Caki2 (cell line): ENCODE measurements around the gene DVL1. TPM values are rescaled to one million over a fixed set of nuclear protein-coding genes. Genes with fewer than 3 reads are reported as not detected.
A peak's percentile ranks its signal among the peaks of the same experiment; 100 is the strongest.
"Not testable (repeated sequence)": the region's sequence is repeated elsewhere in the genome, so short reads cannot be mapped to it uniquely, and the experiment has no call there.

Experiments
- DNase-seq: peaks from one replicate; pipeline ENCODE4 v3.0.0-alpha.2; 2015; ENCODE audit warnings: low read depth
- in situ Hi-C: cut with HindIII; loops from 2 replicates; pipeline ENCODE4 v1.10.0; 2016; ENCODE audit warnings: low sequenced_read_pairs, low pct_unique_long_range_greater_than_20kb, mixed read lengths
- total RNA-seq: library from RNA; depleted of rRNA; stranded (reverse); fragments of >200 nt; shearing (Covaris generic); gene quantifications from 2 replicates; pipeline ENCODE4 v1.2.3, GENCODE V29; 2014; ENCODE audit warnings: low replicate concordance; rRNA removed

Gene DVL1
- 84.9 and 103 TPM in 2 replicates for total RNA-seq

- peak; percentile 41 for DNase-seq
- in situ Hi-C loops, result no loop called here
Observed at GRCh38 chr1:1349256-1350012, at the start of gene DVL1. Gene DVL1, minus strand, starts transcription at chr1:1349418. Its CDS starts 353 bp downstream, at chr1:1349065.

DNA sequence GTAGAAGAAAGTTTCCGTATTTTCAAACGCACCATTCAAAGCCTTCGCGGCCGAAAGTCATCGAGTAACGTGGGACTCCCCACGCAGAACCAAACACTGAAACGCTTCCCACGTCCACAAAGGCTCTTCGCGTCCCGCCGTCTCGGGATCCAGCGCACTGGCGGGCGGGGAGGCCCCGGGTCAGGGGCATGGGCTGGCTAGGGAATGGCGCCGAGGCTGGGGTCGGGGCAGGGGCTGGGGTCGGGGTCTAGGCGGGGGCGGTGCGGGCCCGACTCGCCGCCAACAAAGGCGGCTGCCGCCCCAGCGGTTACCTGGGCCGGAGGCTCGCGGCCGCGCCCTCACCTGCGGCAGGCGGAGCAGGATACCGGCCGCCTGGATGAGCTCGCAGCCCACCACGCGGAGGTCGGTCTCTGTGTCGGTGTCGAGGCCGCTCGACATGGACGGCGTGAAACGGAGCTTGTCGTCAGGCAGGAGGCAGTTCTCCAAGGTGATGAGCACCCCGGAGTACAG is 49.5 kb upstream of the DVL1 start:
- DNase-seq, result no peak
- in situ Hi-C loops, result no loop called here

GRCh38 chr1:1397839-1398523 is 48.8 kb upstream of the DVL1 start:
- in situ Hi-C loops, result no loop called here

GRCh38 chr1:1395166-1395565 is 45.9 kb upstream of the DVL1 start:
- in situ Hi-C loops, result no loop called here
- DNase-seq, result no peak

More at GRCh38 chr1:1397839-1398523, 48.8 kb upstream of the DVL1 start:
- no peak for DNase-seq

- in situ Hi-C loops, result no loop called here
Observed at GRCh38 chr1:1394116-1394515, 44.9 kb upstream of the DVL1 start.

GRCh38 chr1:1393428-1393827 is 44.2 kb upstream of the DVL1 start:
- in situ Hi-C loops, result no loop called here
- no peak for DNase-seq

More at GRCh38 chr1:1394116-1394515, 44.9 kb upstream of the DVL1 start:
- no peak for DNase-seq

- in situ Hi-C loops, result no loop called here
Observed at GRCh38 chr1:1393014-1393413, 43.8 kb upstream of the DVL1 start.

GRCh38 chr1:1391225-1391624 is 42.0 kb upstream of the DVL1 start:
- in situ Hi-C loops, result no loop called here

More at GRCh38 chr1:1393014-1393413, 43.8 kb upstream of the DVL1 start:
- DNase-seq, result no peak

DNA sequence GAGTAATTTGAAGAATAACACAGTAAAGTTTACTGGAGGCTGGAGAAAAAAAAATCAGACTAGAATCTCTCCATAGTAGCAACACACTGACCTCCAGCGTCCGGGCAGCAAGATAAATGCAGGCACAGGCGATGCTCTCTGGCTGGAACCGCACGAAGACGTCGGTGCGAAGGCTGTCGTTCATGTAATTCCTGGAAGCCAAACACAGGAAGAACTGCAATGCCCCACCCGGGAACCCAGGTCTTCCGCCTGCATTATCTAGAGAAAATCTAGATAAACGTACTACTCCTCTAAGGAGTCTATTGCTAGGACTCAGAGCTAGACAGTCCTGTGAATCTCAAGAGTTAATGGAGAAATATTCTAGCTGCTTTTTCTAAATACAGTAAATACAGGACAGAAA is 41.5 kb upstream of the DVL1 start:
- in situ Hi-C loops, result no loop called here
- DNase-seq, result no peak

More at GRCh38 chr1:1391225-1391624, 42.0 kb upstream of the DVL1 start:
- DNase-seq, result no peak

- in situ Hi-C loops, result no loop called here
- no peak for DNase-seq
Observed at GRCh38 chr1:1388078-1388472, 38.9 kb upstream of the DVL1 start.

- in situ Hi-C loops, result no loop called here
Observed at GRCh38 chr1:1387098-1388077, 38.2 kb upstream of the DVL1 start.

DNA sequence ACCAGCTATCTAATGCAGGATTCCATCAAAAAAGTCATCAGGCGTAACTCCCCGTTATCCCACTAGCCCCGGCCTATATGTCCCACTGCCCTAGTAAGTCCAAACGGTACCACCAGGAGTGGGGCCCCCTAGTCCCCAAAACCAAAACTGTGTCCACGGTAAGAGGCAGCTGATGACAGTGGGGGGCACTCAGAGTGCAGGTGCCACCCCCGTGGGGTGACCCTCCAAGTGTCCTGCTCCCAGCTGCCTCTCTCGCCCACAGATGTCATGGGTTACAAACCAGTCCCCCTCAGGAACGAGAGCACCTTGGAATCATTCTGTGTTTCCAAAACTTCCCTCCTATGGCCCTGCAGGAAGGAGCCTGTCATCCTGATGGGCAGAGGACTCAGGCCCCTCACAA is 36.7 kb upstream of the DVL1 start:
- in situ Hi-C loops, result no loop called here
- no peak for DNase-seq

More at GRCh38 chr1:1387098-1388077, 38.2 kb upstream of the DVL1 start:
- DNase-seq, result no peak

DNA sequence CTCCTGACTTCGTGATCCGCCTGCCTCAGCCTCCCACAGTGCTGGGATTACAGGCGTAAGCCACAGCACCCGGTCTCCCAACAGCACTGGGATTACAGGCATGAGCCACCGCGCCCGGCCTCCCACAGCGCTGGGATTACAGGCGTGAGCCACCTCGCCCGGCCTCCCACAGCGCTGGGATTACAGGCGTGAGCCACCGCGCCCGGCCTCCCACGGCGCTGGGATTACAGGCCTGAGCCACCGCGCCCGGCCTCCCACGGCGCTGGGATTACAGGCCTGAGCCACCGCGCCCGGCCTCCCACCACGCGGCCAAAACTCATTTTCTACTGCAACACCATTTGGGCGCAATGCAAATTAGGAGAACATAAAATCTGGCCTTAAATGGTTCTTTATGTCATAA is 36.1 kb upstream of the DVL1 start:
- in situ Hi-C loops, DNase-seq: not testable (repeated sequence)

- DNase-seq, result no peak
- in situ Hi-C loops, result no loop called here
Observed at GRCh38 chr1:1381294-1381693, 32.1 kb upstream of the DVL1 start.

GRCh38 chr1:1380860-1381259 is 31.6 kb upstream of the DVL1 start:
- no peak for DNase-seq
- in situ Hi-C loops, result no loop called here

DNA sequence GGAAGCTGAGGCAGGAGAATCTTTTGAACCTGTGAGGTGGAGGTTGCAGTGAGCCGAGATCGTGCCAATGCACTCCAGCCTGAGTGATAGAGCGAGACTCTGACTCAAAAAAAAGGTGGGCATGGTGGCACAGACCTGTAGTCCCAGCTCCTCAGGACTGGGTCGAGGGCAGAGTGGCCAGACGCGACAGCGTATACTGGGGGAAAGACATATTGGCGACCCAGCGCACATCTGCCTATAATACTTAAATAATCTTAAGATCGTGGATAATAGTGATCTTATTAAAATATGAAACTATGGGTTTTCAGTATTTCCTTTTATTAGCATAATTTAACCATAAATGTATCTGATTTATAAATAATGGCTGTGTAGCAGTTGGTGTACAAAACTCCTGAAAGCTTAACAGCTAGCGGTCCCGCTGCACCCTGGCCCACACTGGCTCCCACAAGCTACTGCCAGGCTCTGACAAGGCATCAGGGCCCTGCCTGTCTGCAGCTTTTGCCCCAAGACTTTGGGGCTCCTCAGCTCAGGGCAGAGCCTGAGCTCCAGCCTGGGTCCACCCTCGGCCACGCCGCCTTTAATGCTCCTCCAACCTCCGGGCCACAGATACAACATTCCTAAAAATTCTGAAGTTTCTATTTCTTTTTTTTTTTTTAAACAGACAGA is 28.5 kb upstream of the DVL1 start:
- in situ Hi-C loops, result no loop called here
- no peak for DNase-seq

GRCh38 chr1:1376551-1377226 is 27.5 kb upstream of the DVL1 start:
- in situ Hi-C loops, result no loop called here

More at GRCh38 chr1:1376551-1377226, 27.5 kb upstream of the DVL1 start:
- no peak for DNase-seq
